RWPE2 (cell line): ENCODE results near the gene TEX22.

ENCODE experiments used
- ATAC-seq: fragments of 200-7000 bp; cut with Tn5 transposase; 3 replicates; pipeline ENCODE4 v1.9.1; 2021; ENCODE audit warnings: low read depth
- DNase-seq: peaks from one replicate; pipeline ENCODE4 v3.0.0-alpha.2; 2020; ENCODE audit warnings: low spot score
- H3K27ac ChIP-seq: fragments of 450-650 bp; 2 replicates; pipeline ENCODE4 v1.5.1; 2017; ENCODE audit warnings: mild to moderate bottlenecking; ENCODE audit not compliant: poor library complexity, severe bottlenecking
- H3K27me3 ChIP-seq: fragments of 250-450 bp; sonication (Bioruptor Pico); 2 replicates; pipeline ENCODE4 v1.5.1; 2021; ENCODE audit warnings: mild to moderate bottlenecking, moderate library complexity; ENCODE audit not compliant: insufficient read depth, poor library complexity, severe bottlenecking
- H3K36me3 ChIP-seq: fragments of 250-450 bp; sonication (Bioruptor Pico); 2 replicates; pipeline ENCODE4 v1.5.1; 2020; ENCODE audit warnings: low read depth, mild to moderate bottlenecking, moderate library complexity
- H3K4me1 ChIP-seq: fragments of 250-450 bp; sonication (Bioruptor Pico); 2 replicates; pipeline ENCODE4 v1.5.1; 2021; ENCODE audit warnings: mild to moderate bottlenecking, moderate library complexity; ENCODE audit not compliant: insufficient read depth, poor library complexity, severe bottlenecking
- H3K4me3 ChIP-seq: fragments of 250-450 bp; sonication (Bioruptor Pico); 2 replicates; pipeline ENCODE4 v1.5.1; 2021; ENCODE audit warnings: mild to moderate bottlenecking, moderate library complexity; ENCODE audit not compliant: severe bottlenecking
- H3K9me3 ChIP-seq: fragments of 250-450 bp; sonication (Bioruptor Pico); 2 replicates; pipeline ENCODE4 v1.5.1; 2021; ENCODE audit warnings: mild to moderate bottlenecking, moderate library complexity; ENCODE audit not compliant: severe bottlenecking
- CTCF ChIP-seq: fragments of 450-650 bp; IDR thresholded peaks from one replicate; pipeline ENCODE4 v1.5.1; 2017; ENCODE audit warnings: mild to moderate bottlenecking, moderate library complexity; ENCODE audit not compliant: poor library complexity, severe bottlenecking

The TEX22 gene

GRCh38 chr14:105423488-105424195 is 25.3 kb downstream of the TEX22 start:
- H3K36me3 ChIP-seq = peaks cover 46% of the 10 kb centered on the region
- H3K9me3 ChIP-seq = no peaks in the 10 kb centered on the region
- peaks cover 6% of the 10 kb centered on the region for H3K4me1 ChIP-seq
- no peak for ATAC-seq
- no peak overlapping the region for H3K27ac ChIP-seq
- H3K4me3 ChIP-seq = no peak overlapping the region
- TF ChIP-seq CTCF = no peak
- no peaks in the 10 kb centered on the region for H3K27me3 ChIP-seq
- DNase-seq = peak; percentile 68

- ATAC-seq = no peak
- TF ChIP-seq CTCF = no peak
- no peak overlapping the region for H3K4me3 ChIP-seq
- H3K27me3 ChIP-seq = no peaks in the 10 kb centered on the region
- H3K27ac ChIP-seq = no peak overlapping the region
- peaks cover 47% of the 10 kb centered on the region for H3K36me3 ChIP-seq
- peak; percentile 63 for DNase-seq
- H3K4me1 ChIP-seq = peaks cover under 1% of the 10 kb centered on the region
- no peaks in the 10 kb centered on the region for H3K9me3 ChIP-seq
These were observed 26.5 kb downstream of the TEX22 start for GRCh38 chr14:105424861-105425260.

GRCh38 chr14:105425823-105426247 is 27.5 kb downstream of the TEX22 start:
- Histone ChIP-seq H3K36me3 (peaks cover 53% of the 10 kb centered on the region), H3K4me3 (no peak overlapping the region), H3K4me1 (peaks cover 11% of the 10 kb centered on the region), H3K27me3 (no peaks in the 10 kb centered on the region), H3K9me3 (no peaks in the 10 kb centered on the region), H3K27ac (no peak overlapping the region)
- peak; percentile 68 for DNase-seq
- no peak for ATAC-seq
- TF ChIP-seq CTCF = no peak

- H3K9me3 ChIP-seq = no peaks in the 10 kb centered on the region
- no peak for TF ChIP-seq CTCF
- H3K27me3 ChIP-seq = no peaks in the 10 kb centered on the region
- peaks cover 60% of the 10 kb centered on the region for H3K36me3 ChIP-seq
- DNase-seq (peak; percentile 75), ATAC-seq (no peak)
- H3K4me1 ChIP-seq = peaks cover 16% of the 10 kb centered on the region
- no peak overlapping the region for H3K27ac ChIP-seq
- H3K4me3 ChIP-seq = no peak overlapping the region
These were observed 28.2 kb downstream of the TEX22 start for GRCh38 chr14:105426416-105427130.

- DNase-seq (no peak), ATAC-seq (no peak)
- Histone ChIP-seq H3K4me3 (no peak overlapping the region), H3K4me1 (peaks cover 16% of the 10 kb centered on the region), H3K36me3 (peaks cover 63% of the 10 kb centered on the region), H3K27ac (no peak overlapping the region), H3K27me3 (no peaks in the 10 kb centered on the region), H3K9me3 (no peaks in the 10 kb centered on the region)
- TF ChIP-seq CTCF = no peak
These were observed 29.1 kb downstream of the TEX22 start for GRCh38 chr14:105427412-105427811.
